HG03575 (cell line): Measurements from ENCODE around the gene HECW1.
"Not testable (repeated sequence)": the region's sequence is repeated elsewhere in the genome, so short reads cannot be mapped to it uniquely, and the experiment has no call there.

Experiments
- ATAC-seq: cut with Tn5 transposase; IDR thresholded peaks from one replicate; pipeline ENCODE4 v1.9.1; 2021; ENCODE audit not compliant: unreplicated experiment, insufficient number of reproducible peaks, low FRiP score; ENCODE audit errors: extremely low read depth

Gene HECW1

GRCh38 chr7:43565786-43566185 is 453.3 kb downstream of the HECW1 start:
- no peak for ATAC-seq

DNA sequence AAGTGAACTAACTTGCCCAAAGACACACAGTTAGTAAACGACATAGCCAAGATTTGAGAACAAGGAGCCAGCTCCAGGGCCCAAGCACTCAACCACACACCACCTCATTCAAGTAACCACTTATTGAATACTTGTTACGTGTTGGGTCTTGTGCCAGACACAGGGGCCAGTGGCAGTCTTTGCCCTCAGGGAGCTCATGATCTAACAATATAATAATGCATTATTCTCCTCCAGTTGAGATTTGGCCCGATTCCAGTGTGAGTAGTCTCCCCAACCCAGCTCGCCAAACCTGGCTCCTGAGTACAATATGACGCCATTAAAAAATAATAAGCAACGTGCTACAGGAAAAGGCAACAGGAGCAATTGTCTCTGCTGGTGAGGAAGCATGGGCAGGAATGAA is 456.1 kb downstream of the HECW1 start:
- ATAC-seq, result no peak

DNA sequence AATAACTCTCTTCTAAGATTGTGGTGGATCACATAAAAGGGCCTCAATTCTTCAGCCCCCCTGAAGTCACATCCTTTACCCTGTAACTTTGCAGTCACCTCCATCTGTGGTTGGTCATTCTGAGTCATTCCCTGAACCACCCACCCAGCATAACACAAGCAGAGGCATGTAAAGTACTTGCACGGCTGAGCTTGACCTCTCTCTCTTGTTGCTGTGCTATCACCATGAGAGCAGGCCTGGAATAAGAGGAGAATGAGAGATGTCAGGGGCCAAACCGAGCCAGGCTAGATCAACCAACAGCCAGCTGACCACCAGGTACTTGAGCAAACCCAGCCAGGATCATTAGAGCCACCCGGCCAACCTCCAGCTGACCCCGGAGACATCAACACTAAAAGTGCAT is 457.0 kb downstream of the HECW1 start:
- ATAC-seq, result peak; percentile 50

- no peak for ATAC-seq
Measured at GRCh38 chr7:43570688-43571365, 458.4 kb downstream of the HECW1 start.

GRCh38 chr7:43572516-43573049 is 460.1 kb downstream of the HECW1 start:
- ATAC-seq, result no peak

- ATAC-seq, result not testable (repeated sequence)
Measured at GRCh38 chr7:43573832-43574231, 461.4 kb downstream of the HECW1 start.

GRCh38 chr7:43575506-43575905 is 463.1 kb downstream of the HECW1 start:
- ATAC-seq, result no peak

DNA sequence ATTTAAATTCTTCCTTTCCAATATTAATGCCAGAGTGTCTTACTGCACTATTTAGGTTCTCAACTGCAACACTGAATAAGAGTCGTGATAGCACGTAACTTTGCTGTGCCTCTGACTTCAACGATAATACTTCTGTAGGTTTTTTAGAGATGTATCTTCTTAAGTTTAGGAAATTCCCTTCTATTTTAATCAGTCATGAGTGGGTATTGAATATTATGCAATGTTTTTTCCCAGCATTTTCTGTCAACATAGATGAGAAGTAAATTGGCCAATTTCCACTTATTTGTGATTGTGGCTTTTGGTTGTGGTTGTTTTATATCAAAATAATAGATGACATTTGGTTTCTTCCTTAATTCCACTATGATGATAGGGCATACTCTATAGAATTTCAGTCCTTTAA is 463.8 kb downstream of the HECW1 start:
- no peak for ATAC-seq

- ATAC-seq, result no peak
Measured at GRCh38 chr7:43577485-43577951, 465.1 kb downstream of the HECW1 start.

DNA sequence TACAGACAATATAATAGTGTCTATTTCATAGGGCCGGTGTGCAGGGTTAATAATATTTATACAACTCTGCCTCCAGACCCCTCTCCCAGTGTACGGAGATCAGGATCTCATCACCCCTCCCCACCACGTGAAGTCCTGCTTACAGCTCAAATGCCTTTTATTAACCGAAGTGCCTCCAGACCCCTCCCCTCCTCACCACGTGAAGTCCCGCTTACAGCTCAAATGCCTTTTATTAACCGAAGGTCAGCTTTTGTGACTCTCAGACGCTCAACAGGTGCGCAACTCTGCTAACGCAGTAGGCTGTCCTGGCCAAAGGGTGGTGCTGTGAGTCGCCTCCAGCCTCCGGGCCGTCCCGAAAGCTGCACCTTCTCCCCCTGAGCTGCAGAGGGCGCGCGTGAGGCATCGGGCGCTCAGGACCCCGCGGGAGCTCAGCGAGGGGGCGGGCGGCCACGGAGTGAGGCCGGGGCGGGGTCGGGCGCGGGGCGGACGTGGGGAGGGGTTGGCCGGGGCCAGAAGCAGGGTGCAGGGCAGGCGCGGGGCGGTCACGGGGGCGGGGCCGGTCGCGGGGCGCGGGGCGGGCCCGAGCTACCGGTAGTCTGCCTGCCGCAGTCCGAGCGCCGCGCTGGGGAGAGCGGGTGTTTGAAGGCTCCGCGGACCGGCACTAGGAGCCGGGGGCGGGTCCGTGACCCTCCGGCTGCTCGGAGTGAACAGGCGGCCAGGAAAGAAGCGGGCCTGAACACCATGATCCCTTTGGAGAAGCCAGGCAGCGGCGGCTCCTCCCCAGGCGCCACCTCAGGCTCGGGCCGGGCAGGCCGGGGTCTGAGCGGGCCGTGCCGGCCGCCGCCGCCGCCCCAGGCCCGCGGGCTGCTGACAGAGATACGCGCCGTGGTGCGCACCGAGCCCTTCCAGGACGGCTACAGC is 470.3 kb downstream of the HECW1 start, which contains the start of gene STK17A:
Gene STK17A (plus strand): TSS at position 606 of the 921 bp plus-strand sequence. CDS start 136 bp downstream, at position 742.
- peak; percentile 27 for ATAC-seq

GRCh38 chr7:43583424-43584194 is 471.2 kb downstream of the HECW1 start:
- no peak for ATAC-seq

DNA sequence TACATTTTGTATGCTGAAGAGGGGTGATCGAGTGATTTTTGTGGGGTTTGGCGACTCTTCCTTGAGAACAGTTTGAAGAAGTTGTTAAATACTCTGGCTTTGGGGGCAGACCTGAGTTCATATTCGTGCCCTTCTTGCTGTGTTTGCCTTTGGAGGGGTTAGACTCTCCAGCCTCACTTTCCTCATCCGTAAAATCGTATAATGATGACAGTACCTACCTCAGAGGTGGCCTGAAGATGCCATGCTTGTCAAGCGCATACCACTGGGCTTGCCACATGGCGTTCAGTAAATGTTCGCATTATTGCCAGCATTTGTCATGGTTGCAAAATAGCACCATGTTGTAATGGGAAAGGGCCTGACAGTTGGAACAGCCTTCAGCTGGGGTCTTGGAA is 471.7 kb downstream of the HECW1 start:
- no peak for ATAC-seq

DNA sequence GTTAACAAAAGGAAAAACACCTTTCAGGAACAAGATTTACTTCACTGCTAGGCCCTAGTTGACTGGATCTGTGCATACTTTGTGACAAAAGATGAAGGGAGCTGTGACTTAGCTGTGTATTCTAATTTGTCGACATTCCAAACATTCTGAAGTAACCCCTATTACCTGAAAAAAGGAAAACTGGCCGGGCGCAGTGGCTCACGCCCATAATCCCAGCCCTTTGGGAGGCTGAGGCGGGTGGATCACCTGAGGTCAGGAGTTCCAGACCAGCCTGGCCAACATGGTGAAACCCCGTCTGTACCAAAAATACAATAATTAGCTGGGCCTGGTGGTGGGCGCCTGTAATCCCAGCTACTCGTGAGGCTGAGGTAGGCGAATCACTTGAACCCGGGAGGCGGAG is 472.3 kb downstream of the HECW1 start:
- not testable (repeated sequence) for ATAC-seq

DNA sequence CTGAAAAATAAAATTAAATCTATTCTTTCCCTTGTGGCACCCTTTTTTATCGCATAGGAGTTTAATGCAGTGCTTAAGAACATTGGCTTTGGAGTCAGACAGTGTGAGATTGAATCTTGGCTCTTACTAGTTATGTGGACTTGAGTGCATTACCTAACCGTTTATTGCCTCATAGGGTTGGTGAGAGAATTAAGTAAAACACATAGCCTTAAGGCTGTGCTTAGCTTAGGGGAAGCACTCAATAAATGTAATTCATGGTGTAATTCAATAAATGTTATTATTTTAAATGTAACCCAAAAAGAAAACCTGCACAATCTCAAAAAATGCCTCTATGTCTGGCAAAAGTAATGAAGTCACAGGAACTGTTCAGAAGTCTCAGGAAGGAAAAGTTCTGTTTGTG is 473.1 kb downstream of the HECW1 start:
- ATAC-seq, result no peak

GRCh38 chr7:43586251-43586900 is 473.9 kb downstream of the HECW1 start:
- no peak for ATAC-seq

- ATAC-seq, result no peak
Measured at GRCh38 chr7:43588477-43589132, 476.2 kb downstream of the HECW1 start.

DNA sequence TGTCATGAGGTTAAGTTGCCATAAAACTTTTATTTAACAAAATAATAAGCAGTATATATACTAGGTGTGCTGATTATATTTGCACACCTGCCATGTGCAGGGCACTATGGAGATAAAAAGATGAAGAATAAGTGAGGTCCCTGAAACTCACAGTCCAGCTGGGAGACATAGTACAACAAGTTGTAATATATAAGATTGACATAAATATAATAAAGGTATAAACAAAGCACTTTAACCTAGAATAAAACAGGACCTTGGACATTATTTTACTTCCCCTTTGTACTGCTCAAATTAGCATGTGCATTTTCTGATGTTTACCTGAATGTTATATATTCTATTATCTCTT is 476.7 kb downstream of the HECW1 start:
- ATAC-seq, result no peak

GRCh38 chr7:43589728-43590127 is 477.3 kb downstream of the HECW1 start:
- no peak for ATAC-seq
